PC-3 (cell line): Measurements from ENCODE around the gene ARHGAP26. TPM values are rescaled to one million over a fixed set of nuclear protein-coding genes. Genes with fewer than 3 reads are reported as not detected.

Experiments used
- ATAC-seq: fragments of 200-7000 bp; cut with Tn5 transposase; 2 replicates; pipeline ENCODE4 v1.9.1; 2020; ENCODE audit warnings: mild to moderate bottlenecking, moderate library complexity
- BruUV-seq: library from RNA; stranded (reverse); fragments of 400-500 nt; replicated peaks from 2 replicates; lab custom pipeline; 2021; lab: Mats Ljungman, UMichigan
- CTCF ChIA-PET: fragments of 300-600 bp; sonication (Branson Sonifier 250); formaldehyde crosslinking; loops from one replicate; lab custom pipeline; 2022; ENCODE audit warnings: antibody characterized with exemption; lab: Charles Lee
- POLR2A ChIA-PET: fragments of 300-600 bp; sonication (Branson Sonifier 250); formaldehyde crosslinking; loops from one replicate; lab custom pipeline; 2022; ENCODE audit warnings: antibody characterized with exemption; ENCODE audit not compliant: unreplicated experiment; lab: Charles Lee
- DNase-seq: peaks from one replicate; pipeline ENCODE4 v3.0.0-alpha.2; 2015
- H2AFZ ChIP-seq: fragments of 300-600 bp; sonication (generic); 2 replicates; pipeline ENCODE4 v1.6.0; 2016; ENCODE audit warnings: antibody characterized with exemption, low read length
- H3F3A ChIP-seq: fragments of 300-600 bp; sonication (generic); one replicate; pipeline ENCODE4 v1.6.0; 2017; ENCODE audit warnings: antibody characterized with exemption, low read length, control low read depth, mild to moderate bottlenecking; ENCODE audit not compliant: unreplicated experiment
- H3K27ac ChIP-seq: fragments of 300-600 bp; sonication (generic); 2 replicates; pipeline ENCODE4 v1.5.1; 2016; ENCODE audit warnings: mild to moderate bottlenecking, low read length
- H3K27me3 ChIP-seq: fragments of 300-600 bp; sonication (generic); 2 replicates; pipeline ENCODE4 v1.6.1; 2016; ENCODE audit warnings: low read length, mixed read lengths
- H3K36me3 ChIP-seq: fragments of 300-600 bp; sonication (generic); 2 replicates; pipeline ENCODE4 v1.6.1; 2016; ENCODE audit warnings: low read depth, mixed run types, low read length, mixed read lengths
- H3K4me1 ChIP-seq: fragments of 300-600 bp; sonication (generic); 2 replicates; pipeline ENCODE4 v1.5.1; 2016; ENCODE audit warnings: low read length; ENCODE audit not compliant: insufficient read depth
- H3K4me2 ChIP-seq: fragments of 300-600 bp; sonication (generic); 2 replicates; pipeline ENCODE4 v1.6.0; 2016; ENCODE audit warnings: low read length
- H3K4me3 ChIP-seq: fragments of 300-600 bp; sonication (generic); 2 replicates; pipeline ENCODE4 v1.5.1; 2016; ENCODE audit warnings: mild to moderate bottlenecking, low read length, mixed read lengths
- H3K79me2 ChIP-seq: fragments of 300-600 bp; sonication (generic); 2 replicates; pipeline ENCODE4 v1.6.1; 2017; ENCODE audit warnings: low read length, mixed read lengths
- H3K9ac ChIP-seq: fragments of 300-600 bp; sonication (generic); 2 replicates; pipeline ENCODE4 v1.6.0; 2016; ENCODE audit warnings: mild to moderate bottlenecking, low read length
- H3K9me2 ChIP-seq: fragments of 300-600 bp; sonication (generic); replicated peaks from 2 replicates; pipeline ENCODE4 v1.6.1; 2016; ENCODE audit warnings: mixed run types, low read length, mixed read lengths
- H3K9me3 ChIP-seq: fragments of 300-600 bp; sonication (generic); 2 replicates; pipeline ENCODE4 v1.6.1; 2016; ENCODE audit warnings: low read length, mixed read lengths
- H4K20me1 ChIP-seq: fragments of 300-600 bp; sonication (generic); 2 replicates; pipeline ENCODE4 v1.6.1; 2016; ENCODE audit warnings: low read length, mixed read lengths
- EZH2 ChIP-seq: fragments of 300-600 bp; sonication (generic); IDR thresholded peaks from one replicate; pipeline ENCODE4 v1.6.1; 2017; ENCODE audit warnings: antibody characterized with exemption, mild to moderate bottlenecking, low read length; ENCODE audit not compliant: unreplicated experiment
- EZH2phosphoT487 ChIP-seq: fragments of 300-600 bp; sonication (generic); IDR thresholded peaks from 2 replicates; pipeline ENCODE4 v1.6.1; 2018; ENCODE audit warnings: mild to moderate bottlenecking, antibody characterized with exemption, low read length, borderline replicate concordance
- intact Hi-C: fragments of 100-400 bp; cut with micrococcal nuclease; formaldehyde crosslinking; loops from 2 replicates; pipeline ENCODE4 v1.9.0; 2023
- total RNA-seq: library from RNA; depleted of rRNA; stranded (reverse); fragments of >200 nt; gene quantifications from 2 replicates; pipeline ENCODE4 v1.2.3, GENCODE V29; 2014
- TF ChIP-seq, protein P1 (sequence below): fragments of 300-600 bp; sonication (generic); conservative IDR thresholded peaks from 2 replicates; pipeline ENCODE4 v1.5.1; 2017; ENCODE audit warnings: antibody characterized with exemption, low read depth, mild to moderate bottlenecking, low read length

ARHGAP26 gene
- total RNA-seq, 1 experiment from 2014 or later, result 11.7 TPM

DNA sequence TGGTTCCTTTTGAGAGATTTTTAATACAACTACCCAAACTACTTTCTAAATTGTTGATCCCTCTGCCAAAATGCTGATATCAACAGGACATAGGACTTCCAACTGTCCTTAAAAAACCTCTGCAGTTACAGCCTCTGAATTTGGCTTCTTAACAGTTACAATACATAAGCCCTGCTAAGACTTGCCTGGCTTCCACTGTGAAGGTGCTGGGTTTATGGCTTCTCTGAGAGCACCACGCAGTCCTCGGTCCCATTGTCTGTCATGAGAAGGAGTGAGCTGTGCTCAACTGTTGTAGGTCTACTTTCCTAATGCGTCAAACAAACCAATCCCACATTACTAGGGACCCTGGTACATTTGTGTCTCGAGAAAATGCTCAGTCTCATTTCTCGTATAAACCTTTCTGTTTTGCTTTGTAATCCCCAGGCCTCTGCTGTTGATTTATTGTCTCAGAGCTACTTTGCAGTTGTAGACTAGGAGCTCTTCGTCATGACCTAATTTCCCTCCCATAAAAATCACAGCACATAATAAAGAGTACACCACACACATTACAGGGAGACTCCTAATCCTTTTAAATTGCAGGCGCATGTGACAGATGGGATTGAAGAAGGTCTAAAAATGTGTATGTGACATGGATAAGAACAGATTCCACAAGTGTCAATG is 358.4 kb downstream of the ARHGAP26 start:
- no peaks in the 10 kb centered on the region for H3K79me2 ChIP-seq
- no peaks in the 10 kb centered on the region for H3K36me3 ChIP-seq
- H3K27ac ChIP-seq, result no peak overlapping the region
- TF ChIP-seq EZH2, result no peak
- TF ChIP-seq, protein P1, sequence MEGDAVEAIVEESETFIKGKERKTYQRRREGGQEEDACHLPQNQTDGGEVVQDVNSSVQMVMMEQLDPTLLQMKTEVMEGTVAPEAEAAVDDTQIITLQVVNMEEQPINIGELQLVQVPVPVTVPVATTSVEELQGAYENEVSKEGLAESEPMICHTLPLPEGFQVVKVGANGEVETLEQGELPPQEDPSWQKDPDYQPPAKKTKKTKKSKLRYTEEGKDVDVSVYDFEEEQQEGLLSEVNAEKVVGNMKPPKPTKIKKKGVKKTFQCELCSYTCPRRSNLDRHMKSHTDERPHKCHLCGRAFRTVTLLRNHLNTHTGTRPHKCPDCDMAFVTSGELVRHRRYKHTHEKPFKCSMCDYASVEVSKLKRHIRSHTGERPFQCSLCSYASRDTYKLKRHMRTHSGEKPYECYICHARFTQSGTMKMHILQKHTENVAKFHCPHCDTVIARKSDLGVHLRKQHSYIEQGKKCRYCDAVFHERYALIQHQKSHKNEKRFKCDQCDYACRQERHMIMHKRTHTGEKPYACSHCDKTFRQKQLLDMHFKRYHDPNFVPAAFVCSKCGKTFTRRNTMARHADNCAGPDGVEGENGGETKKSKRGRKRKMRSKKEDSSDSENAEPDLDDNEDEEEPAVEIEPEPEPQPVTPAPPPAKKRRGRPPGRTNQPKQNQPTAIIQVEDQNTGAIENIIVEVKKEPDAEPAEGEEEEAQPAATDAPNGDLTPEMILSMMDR, result no peak
- peaks cover 9% of the 10 kb centered on the region; the same call in 1 of the 2 replicates for H3K4me1 ChIP-seq
- ATAC-seq (no peak), DNase-seq (no peak)
- no peak overlapping the region for H2AFZ ChIP-seq
- intact Hi-C loops, result no loop called here
- H3K9me2 ChIP-seq, result no peaks in the 10 kb centered on the region
- no peak overlapping the region for H3K4me2 ChIP-seq
- H3K9me3 ChIP-seq, result no peaks in the 10 kb centered on the region
- H3K27me3 ChIP-seq, result no peaks in the 10 kb centered on the region
- no peak overlapping the region for H3K9ac ChIP-seq
- POLR2A ChIA-PET, result no interaction called here
- no TSS peak for BruUV-seq
- H3F3A ChIP-seq, result no peaks in the 10 kb centered on the region
- no peaks in the 10 kb centered on the region for H4K20me1 ChIP-seq
- CTCF ChIA-PET, result no interaction called here
- H3K4me3 ChIP-seq, result no peak overlapping the region

DNA sequence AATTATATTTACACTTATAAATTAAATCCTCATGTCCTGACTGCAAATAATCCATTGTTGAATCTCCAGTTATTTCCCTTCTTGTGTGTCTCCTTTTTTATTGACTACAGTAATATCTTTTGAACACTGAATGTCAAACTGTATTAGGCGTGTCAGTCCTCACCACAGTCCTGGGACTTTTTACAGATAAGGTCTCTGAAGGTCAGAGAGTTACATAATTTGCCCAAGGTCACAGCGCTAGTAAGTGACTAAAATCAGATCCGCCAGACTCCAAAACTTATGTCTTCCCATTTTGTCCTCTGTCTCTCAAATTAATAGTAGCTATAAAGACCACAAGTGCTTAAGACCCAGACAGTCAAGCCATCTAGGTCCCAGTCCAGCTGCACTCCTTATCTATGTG is 359.0 kb downstream of the ARHGAP26 start:
- Histone ChIP-seq H3K4me3 (no peak overlapping the region), H3K9me3 (no peaks in the 10 kb centered on the region), H4K20me1 (no peaks in the 10 kb centered on the region), H3K79me2 (no peaks in the 10 kb centered on the region), H3K27me3 (no peaks in the 10 kb centered on the region), H3K9ac (no peak overlapping the region), H3K4me2 (no peak overlapping the region), H3K27ac (no peak overlapping the region), H2AFZ (no peak overlapping the region), H3F3A (no peaks in the 10 kb centered on the region), H3K36me3 (no peaks in the 10 kb centered on the region), H3K4me1 (peaks cover 9% of the 10 kb centered on the region; the same call in 1 of the 2 replicates), H3K9me2 (no peaks in the 10 kb centered on the region)
- intact Hi-C loops, result no loop called here
- TF ChIP-seq EZH2phosphoT487, result no peak
- TF ChIP-seq EZH2, result no peak
- TF ChIP-seq, protein P1, result no peak
- CTCF ChIA-PET, result no interaction called here
- DNase-seq (no peak), ATAC-seq (no peak)
- POLR2A ChIA-PET, result no interaction called here
- no TSS peak for BruUV-seq

DNA sequence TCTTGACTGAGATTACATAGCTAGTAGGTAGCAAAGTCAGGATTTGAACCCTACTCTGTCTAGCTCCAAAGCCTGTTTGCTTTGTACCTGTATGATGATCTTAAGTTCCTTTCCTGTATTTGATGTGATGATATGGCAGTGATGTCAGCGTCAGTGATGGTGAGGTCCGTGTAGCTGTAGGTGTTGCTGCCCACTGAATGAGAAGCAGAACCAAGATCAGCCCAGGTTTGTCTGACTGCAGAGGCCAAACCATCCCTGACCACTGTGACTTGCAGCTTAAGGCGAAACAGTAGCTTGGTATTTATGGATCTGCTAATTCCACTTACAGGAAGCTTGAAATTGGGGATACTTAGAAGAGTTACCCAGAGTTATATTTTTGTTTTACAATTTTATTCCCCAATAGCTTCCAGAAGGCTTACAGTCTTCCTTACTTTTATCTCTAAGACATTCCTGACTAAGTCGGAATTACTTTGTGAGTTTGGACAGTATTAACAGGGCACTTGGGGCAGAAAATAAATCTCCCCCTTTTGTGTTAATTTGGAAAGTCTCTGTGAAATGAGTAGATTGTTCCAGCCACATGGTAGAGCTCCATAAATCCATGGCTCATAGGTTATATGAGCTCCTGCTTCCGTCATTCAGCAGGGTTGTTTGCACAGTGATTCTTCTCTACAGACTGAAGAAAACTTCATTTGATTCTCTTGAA is 359.9 kb downstream of the ARHGAP26 start:
- Histone ChIP-seq H3K36me3 (no peaks in the 10 kb centered on the region), H3K9ac (peak overlapping the region; percentile 32; the same call in 1 of the 2 replicates), H3K79me2 (no peaks in the 10 kb centered on the region), H3K27me3 (no peaks in the 10 kb centered on the region), H3K4me3 (no peak overlapping the region), H3F3A (no peaks in the 10 kb centered on the region), H3K4me2 (no peak overlapping the region), H3K9me3 (no peaks in the 10 kb centered on the region), H3K4me1 (peaks cover 9% of the 10 kb centered on the region; the same call in 1 of the 2 replicates), H3K27ac (peak overlapping the region; percentile 59), H3K9me2 (no peaks in the 10 kb centered on the region), H4K20me1 (no peaks in the 10 kb centered on the region), H2AFZ (no peak overlapping the region)
- intact Hi-C loops, result no loop called here
- TF ChIP-seq, protein P1, result no peak
- no peak for TF ChIP-seq EZH2
- TF ChIP-seq EZH2phosphoT487, result no peak
- ChIA-PET POLR2A (no interaction called here), CTCF (no interaction called here)
- peak; percentile 95 for ATAC-seq
- peak; percentile 27 for DNase-seq
- BruUV-seq, result no TSS peak
